OCI-LY1 (cell line): ENCODE measurements around the gene ST3GAL5.

ENCODE experiments used
- H2AFZ ChIP-seq: fragments of 200-600 bp; sonication (generic), shearing (Covaris generic); 2 replicates; pipeline ENCODE4 v1.6.0; 2014; ENCODE audit warnings: antibody characterized with exemption, mild to moderate bottlenecking, low read length
- H3F3A ChIP-seq: fragments of 200-600 bp; sonication (generic), shearing (Covaris generic); 2 replicates; pipeline ENCODE4 v1.6.0; 2014; ENCODE audit warnings: mild to moderate bottlenecking, antibody characterized with exemption, low read length, moderate library complexity; ENCODE audit not compliant: insufficient read depth
- H3K27ac ChIP-seq: fragments of 200-600 bp; sonication (generic); 2 replicates; pipeline ENCODE4 v1.5.1; 2014; ENCODE audit warnings: low read length, mixed run types, mild to moderate bottlenecking, low read depth; ENCODE audit not compliant: poor library complexity, severe bottlenecking
- H3K27me3 ChIP-seq: fragments of 200-600 bp; sonication (generic); 2 replicates; pipeline ENCODE4 v1.6.0; 2014; ENCODE audit warnings: antibody characterized with exemption, mild to moderate bottlenecking, low read length, moderate library complexity; ENCODE audit not compliant: insufficient read depth
- H3K36me3 ChIP-seq: fragments of 200-600 bp; sonication (generic); 2 replicates; pipeline ENCODE4 v1.6.1; 2014; ENCODE audit warnings: mild to moderate bottlenecking, antibody characterized with exemption, low read length, moderate library complexity, mixed read lengths; ENCODE audit not compliant: insufficient read depth
- H3K4me1 ChIP-seq: fragments of 200-600 bp; sonication (generic); 2 replicates; pipeline ENCODE4 v1.5.1; 2014; ENCODE audit warnings: mild to moderate bottlenecking, low read length, moderate library complexity; ENCODE audit not compliant: insufficient read depth, severe bottlenecking
- H3K4me2 ChIP-seq: fragments of 200-600 bp; sonication (generic), shearing (Covaris generic); 2 replicates; pipeline ENCODE4 v1.6.1; 2014; ENCODE audit warnings: low read length
- H3K4me3 ChIP-seq: fragments of 200-600 bp; sonication (generic); 2 replicates; pipeline ENCODE4 v1.5.1; 2014; ENCODE audit warnings: low read length, low read depth, mild to moderate bottlenecking, mixed read lengths; ENCODE audit not compliant: poor library complexity, severe bottlenecking
- H3K79me2 ChIP-seq: fragments of 200-600 bp; shearing (Covaris generic); 2 replicates; pipeline ENCODE4 v1.6.1; 2016; ENCODE audit warnings: mixed run types, low read length, mixed read lengths; ENCODE audit not compliant: insufficient read depth
- H3K9ac ChIP-seq: fragments of 200-600 bp; sonication (generic), shearing (Covaris generic); 2 replicates; pipeline ENCODE4 v1.6.1; 2014; ENCODE audit warnings: mild to moderate bottlenecking, low read length, mixed read lengths
- H3K9me2 ChIP-seq: fragments of 200-600 bp; sonication (generic), shearing (Covaris generic); 2 replicates; pipeline ENCODE4 v1.6.1; 2014; ENCODE audit warnings: low read depth, mild to moderate bottlenecking, low read length, mixed read lengths
- H3K9me3 ChIP-seq: fragments of 200-600 bp; shearing (Covaris generic); 2 replicates; pipeline ENCODE4 v1.6.1; 2014; ENCODE audit warnings: low read length, mixed read lengths
- H4K20me1 ChIP-seq: fragments of 200-600 bp; sonication (generic), shearing (Covaris generic); 2 replicates; pipeline ENCODE4 v1.6.0; 2016; ENCODE audit warnings: mild to moderate bottlenecking, low read length; ENCODE audit not compliant: insufficient read depth
- EZH2 ChIP-seq: fragments of 200-600 bp; sonication (generic), shearing (Covaris generic); IDR thresholded peaks from 2 replicates; pipeline ENCODE4 v1.8.0; 2017; ENCODE audit warnings: borderline replicate concordance, mixed run types, mild to moderate bottlenecking, antibody characterized with exemption, low read length, moderate library complexity, mixed read lengths
- TF ChIP-seq, protein P1 (sequence below): fragments of 200-600 bp; sonication (generic), shearing (Covaris generic); IDR thresholded peaks from 2 replicates; pipeline ENCODE4 v1.5.1; 2017; ENCODE audit warnings: mild to moderate bottlenecking, antibody characterized with exemption, low read length, moderate library complexity, mixed read lengths

ST3GAL5 gene

GRCh38 chr2:85905891-85906290, 17.1 kb upstream of the ST3GAL5 start:
- Histone ChIP-seq H3K27me3 (peaks cover 3% of the 10 kb centered on the region; the same call in 1 of the 2 replicates), H3K4me2 (no peak overlapping the region), H3K27ac (no peak overlapping the region), H3K9ac (no peak overlapping the region), H3K4me1 (no peaks in the 10 kb centered on the region), H3K9me3 (no peaks in the 10 kb centered on the region), H3K4me3 (no peak overlapping the region), H3K79me2 (no peaks in the 10 kb centered on the region), H2AFZ (no peak overlapping the region), H3K9me2 (no peaks in the 10 kb centered on the region), H4K20me1 (no peaks in the 10 kb centered on the region), H3F3A (no peaks in the 10 kb centered on the region), H3K36me3 (no peaks in the 10 kb centered on the region)
- no peak for TF ChIP-seq EZH2
- TF ChIP-seq, protein P1, sequence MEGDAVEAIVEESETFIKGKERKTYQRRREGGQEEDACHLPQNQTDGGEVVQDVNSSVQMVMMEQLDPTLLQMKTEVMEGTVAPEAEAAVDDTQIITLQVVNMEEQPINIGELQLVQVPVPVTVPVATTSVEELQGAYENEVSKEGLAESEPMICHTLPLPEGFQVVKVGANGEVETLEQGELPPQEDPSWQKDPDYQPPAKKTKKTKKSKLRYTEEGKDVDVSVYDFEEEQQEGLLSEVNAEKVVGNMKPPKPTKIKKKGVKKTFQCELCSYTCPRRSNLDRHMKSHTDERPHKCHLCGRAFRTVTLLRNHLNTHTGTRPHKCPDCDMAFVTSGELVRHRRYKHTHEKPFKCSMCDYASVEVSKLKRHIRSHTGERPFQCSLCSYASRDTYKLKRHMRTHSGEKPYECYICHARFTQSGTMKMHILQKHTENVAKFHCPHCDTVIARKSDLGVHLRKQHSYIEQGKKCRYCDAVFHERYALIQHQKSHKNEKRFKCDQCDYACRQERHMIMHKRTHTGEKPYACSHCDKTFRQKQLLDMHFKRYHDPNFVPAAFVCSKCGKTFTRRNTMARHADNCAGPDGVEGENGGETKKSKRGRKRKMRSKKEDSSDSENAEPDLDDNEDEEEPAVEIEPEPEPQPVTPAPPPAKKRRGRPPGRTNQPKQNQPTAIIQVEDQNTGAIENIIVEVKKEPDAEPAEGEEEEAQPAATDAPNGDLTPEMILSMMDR = no peak

DNA sequence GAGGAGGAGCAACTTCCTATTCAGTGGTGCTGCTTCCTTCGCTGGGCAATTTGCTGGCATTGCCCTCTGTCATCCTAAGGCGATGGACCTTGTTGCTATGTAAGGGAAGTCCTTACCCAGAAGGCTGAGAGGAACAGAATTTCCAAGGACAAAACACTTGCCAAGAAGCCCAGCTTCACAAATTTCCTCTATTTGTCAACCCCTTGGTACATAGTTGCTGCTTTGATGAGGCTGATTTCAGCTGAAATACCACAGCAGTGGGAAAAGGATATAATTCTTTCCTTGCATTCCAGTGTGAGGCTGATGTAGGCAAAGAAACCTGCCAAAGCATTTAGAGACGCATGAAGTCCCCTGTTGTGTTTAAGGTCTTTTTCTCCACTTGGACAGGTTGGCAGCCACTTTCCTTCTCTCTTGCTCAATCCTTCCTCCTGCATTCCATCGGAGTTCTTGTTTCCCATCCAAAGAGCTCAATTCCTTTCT, 16.4 kb upstream of the ST3GAL5 start:
- Histone ChIP-seq H3K4me1 (no peaks in the 10 kb centered on the region), H3K36me3 (no peaks in the 10 kb centered on the region), H3K9ac (no peak overlapping the region), H3K9me2 (no peaks in the 10 kb centered on the region), H4K20me1 (no peaks in the 10 kb centered on the region), H3K4me3 (no peak overlapping the region), H3K79me2 (no peaks in the 10 kb centered on the region), H2AFZ (no peak overlapping the region), H3K9me3 (no peaks in the 10 kb centered on the region), H3K4me2 (no peak overlapping the region), H3F3A (no peaks in the 10 kb centered on the region), H3K27me3 (peaks cover 3% of the 10 kb centered on the region; the same call in 1 of the 2 replicates), H3K27ac (no peak overlapping the region)
- TF ChIP-seq, protein P1 = no peak
- no peak for TF ChIP-seq EZH2

DNA sequence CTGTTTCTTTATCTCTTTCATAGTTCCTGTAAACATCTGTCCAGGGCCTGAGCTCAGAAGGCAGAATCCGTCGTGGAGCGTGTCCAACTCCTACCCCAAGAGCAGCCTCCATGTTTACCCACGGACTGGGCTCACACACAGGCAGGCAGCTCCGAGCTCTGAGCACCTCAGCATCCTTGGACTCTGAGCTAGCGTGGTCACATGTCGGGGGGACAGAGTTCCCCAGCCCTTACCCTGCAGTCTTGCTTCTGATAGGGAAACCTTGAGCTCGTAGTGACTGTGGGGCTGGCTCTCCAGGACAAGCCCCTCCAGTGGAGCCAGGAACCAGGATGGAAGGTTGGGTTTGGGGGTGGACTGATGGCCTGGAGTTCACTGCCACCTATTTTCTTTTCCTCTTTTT, 15.1 kb upstream of the ST3GAL5 start:
- Histone ChIP-seq H3K4me3 (no peak overlapping the region), H4K20me1 (no peaks in the 10 kb centered on the region), H3F3A (no peaks in the 10 kb centered on the region), H3K9me2 (no peaks in the 10 kb centered on the region), H3K9me3 (no peaks in the 10 kb centered on the region), H3K4me2 (no peak overlapping the region), H3K79me2 (no peaks in the 10 kb centered on the region), H3K27ac (no peak overlapping the region), H3K4me1 (no peaks in the 10 kb centered on the region), H3K9ac (no peak overlapping the region), H3K27me3 (peaks cover 3% of the 10 kb centered on the region; the same call in 1 of the 2 replicates), H2AFZ (no peak overlapping the region), H3K36me3 (no peaks in the 10 kb centered on the region)
- TF ChIP-seq EZH2 = no peak
- TF ChIP-seq, protein P1 = no peak
